Left ventricle myocardium inferior (tissue), 1 donor: ENCODE data around the gene SLC39A2. TPM values are rescaled to one million over a fixed set of nuclear protein-coding genes. Genes with fewer than 3 reads are reported as not detected.

Experiments
- DNase-seq: peaks from one replicate; pipeline ENCODE4 v3.0.0-alpha.2; 2020
- H3K27ac ChIP-seq: fragments of 200-600 bp; replicated peaks from 2 replicates; pipeline ENCODE4 v1.8.0; 2021
- H3K27me3 ChIP-seq: fragments of 200-600 bp; 2 replicates; pipeline ENCODE4 v1.8.0; 2021; ENCODE audit warnings: low read depth
- H3K36me3 ChIP-seq: fragments of 200-600 bp; 2 replicates; pipeline ENCODE4 v1.8.0; 2021
- H3K4me1 ChIP-seq: fragments of 200-600 bp; 2 replicates; pipeline ENCODE4 v1.8.0; 2021
- H3K4me3 ChIP-seq: fragments of 200-600 bp; 2 replicates; pipeline ENCODE4 v1.8.0; 2021; ENCODE audit warnings: mild to moderate bottlenecking, moderate library complexity
- H3K9me3 ChIP-seq: fragments of 200-600 bp; replicated peaks from 2 replicates; pipeline ENCODE4 v1.8.0; 2021
- CTCF ChIP-seq: fragments of 200-600 bp; IDR thresholded peaks from 2 replicates; pipeline ENCODE4 v1.8.0; 2021; ENCODE audit warnings: antibody characterized with exemption, mild to moderate bottlenecking, borderline replicate concordance
- intact Hi-C: fragments of 100-400 bp; cut with micrococcal nuclease; formaldehyde crosslinking; loops from one replicate; pipeline ENCODE4 v1.11.0; 2022
- total RNA-seq: library from RNA; stranded (reverse); fragmentation: NEBNext Ultra II Directional; extraction: Animal tissue kit (Norgen Biotek cat#: 25700); gene quantifications from one replicate; pipeline ENCODE4 v1.2.1, GENCODE V29; 2021
- donor health status: DM: no; HTN: yes; CAD: no; lungs with severe emphysema.

The SLC39A2 gene
- total RNA-seq, 1 donor from 2014 or later = not detected

- no peaks in the 10 kb centered on the region for H3K9me3 ChIP-seq
- H3K4me1 ChIP-seq = peaks cover 16% of the 10 kb centered on the region
- TF ChIP-seq CTCF = no peak
- no peak overlapping the region for H3K27ac ChIP-seq
- intact Hi-C loops = no loop called here
- DNase-seq = no peak
- H3K36me3 ChIP-seq = no peaks in the 10 kb centered on the region
- H3K4me3 ChIP-seq = no peak overlapping the region
- H3K27me3 ChIP-seq = no peaks in the 10 kb centered on the region
These were observed 31.4 kb downstream of the SLC39A2 start for GRCh38 chr14:21030531-21030930.

- no peak overlapping the region for H3K27ac ChIP-seq
- H3K4me1 ChIP-seq = no peaks in the 10 kb centered on the region
- H3K4me3 ChIP-seq = no peak overlapping the region
- no peak for TF ChIP-seq CTCF
- H3K9me3 ChIP-seq = no peaks in the 10 kb centered on the region
- no peaks in the 10 kb centered on the region for H3K36me3 ChIP-seq
- no peaks in the 10 kb centered on the region for H3K27me3 ChIP-seq
- DNase-seq = no peak
- intact Hi-C loops = no loop called here
These were observed 33.4 kb downstream of the SLC39A2 start for GRCh38 chr14:21032326-21033132.

GRCh38 chr14:21033133-21033698 is 34.1 kb downstream of the SLC39A2 start:
- no peak for TF ChIP-seq CTCF
- Histone ChIP-seq H3K4me1 (peaks cover 3% of the 10 kb centered on the region), H3K27ac (no peak overlapping the region), H3K36me3 (no peaks in the 10 kb centered on the region), H3K9me3 (no peaks in the 10 kb centered on the region), H3K4me3 (no peak overlapping the region), H3K27me3 (no peaks in the 10 kb centered on the region)
- DNase-seq = no peak
- intact Hi-C loops = no loop called here

DNA sequence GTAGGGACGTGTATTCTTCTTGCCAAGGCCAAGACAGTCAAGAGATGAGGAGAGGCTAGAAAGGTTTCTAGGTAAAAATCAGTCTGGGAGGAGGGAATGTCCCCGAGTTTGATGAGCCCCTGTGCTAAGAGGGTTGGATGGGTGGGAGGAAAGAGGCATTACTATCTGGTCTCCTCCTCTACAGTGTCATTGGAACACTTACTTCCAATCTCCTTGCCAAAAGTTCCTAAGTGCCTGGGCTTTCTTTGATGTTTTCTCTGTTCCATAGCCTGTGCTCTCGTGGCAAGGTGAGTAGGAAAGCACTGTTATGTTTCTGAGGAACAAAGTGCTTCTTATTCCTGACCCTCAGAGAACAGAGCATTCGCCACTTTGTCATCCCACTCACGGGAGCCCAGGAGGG is 35.6 kb downstream of the SLC39A2 start, which contains the start of gene RNASE13:
Gene RNASE13 (minus strand): TSS at position 101 of the 400 bp plus-strand sequence. CDS start 519 bp downstream, outside the sequence.
- intact Hi-C loops = no loop called here
- no peaks in the 10 kb centered on the region for H3K36me3 ChIP-seq
- H3K4me1 ChIP-seq = peaks cover 18% of the 10 kb centered on the region
- no peak for TF ChIP-seq CTCF
- no peak within 1 kb of the TSS for H3K4me3 ChIP-seq
- no peaks in the 10 kb centered on the region for H3K27me3 ChIP-seq
- no peak within 1 kb of the TSS for H3K27ac ChIP-seq
- no peaks in the 10 kb centered on the region for H3K9me3 ChIP-seq
- DNase-seq = no peak

DNA sequence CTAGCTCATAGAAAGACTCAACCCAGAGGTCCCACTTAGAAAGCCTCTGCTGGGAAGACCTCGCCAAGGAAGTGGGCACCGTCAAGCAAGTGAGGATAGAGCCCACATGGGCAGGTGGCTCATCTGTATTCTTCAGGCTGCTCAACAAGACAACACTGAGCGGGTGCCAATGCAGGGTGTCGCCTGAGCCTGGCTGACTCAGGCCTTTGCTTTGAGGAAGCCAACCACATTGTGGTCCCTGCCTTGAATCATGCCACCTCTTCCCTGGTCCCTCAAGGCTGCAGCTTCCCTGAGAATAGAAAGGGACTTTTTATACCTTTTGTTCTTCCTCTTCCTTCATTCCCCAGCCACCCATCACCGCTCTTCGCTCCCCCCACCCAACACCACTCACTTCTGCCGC is 37.7 kb downstream of the SLC39A2 start:
- DNase-seq = no peak
- Histone ChIP-seq H3K27me3 (no peaks in the 10 kb centered on the region), H3K4me3 (no peak overlapping the region), H3K4me1 (peaks cover 21% of the 10 kb centered on the region), H3K36me3 (no peaks in the 10 kb centered on the region), H3K27ac (peak overlapping the region; percentile 88), H3K9me3 (no peaks in the 10 kb centered on the region)
- intact Hi-C loops = no loop called here
- TF ChIP-seq CTCF = no peak
